GM18499 (cell line): ENCODE data around the gene CCDC85C.

ENCODE experiments used
- ATAC-seq: cut with Tn5 transposase; IDR thresholded peaks from one replicate; pipeline ENCODE4 v1.9.1; 2021; ENCODE audit warnings: moderate number of reproducible peaks; ENCODE audit not compliant: insufficient read depth, unreplicated experiment

CCDC85C gene

DNA sequence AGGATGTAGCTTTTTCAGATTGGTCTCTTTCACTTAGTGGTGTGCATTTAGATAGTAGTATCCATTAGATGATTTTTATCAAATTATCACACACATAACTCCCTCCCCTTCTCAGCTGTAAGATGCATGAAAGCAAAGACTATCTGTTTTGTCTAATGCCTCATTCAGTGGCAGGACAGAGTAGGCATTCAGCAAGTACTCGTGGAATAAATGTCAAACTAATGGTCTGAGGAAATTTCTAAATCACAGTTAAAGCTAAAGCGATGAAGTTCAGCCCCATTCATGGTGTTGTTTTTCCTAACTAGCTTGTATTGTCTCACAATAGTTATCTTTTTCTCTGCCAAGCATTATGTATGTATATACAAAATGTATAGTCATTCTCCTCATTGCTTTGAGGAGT lies 106.7 kb downstream of the CCDC85C start:
- ATAC-seq = no peak

DNA sequence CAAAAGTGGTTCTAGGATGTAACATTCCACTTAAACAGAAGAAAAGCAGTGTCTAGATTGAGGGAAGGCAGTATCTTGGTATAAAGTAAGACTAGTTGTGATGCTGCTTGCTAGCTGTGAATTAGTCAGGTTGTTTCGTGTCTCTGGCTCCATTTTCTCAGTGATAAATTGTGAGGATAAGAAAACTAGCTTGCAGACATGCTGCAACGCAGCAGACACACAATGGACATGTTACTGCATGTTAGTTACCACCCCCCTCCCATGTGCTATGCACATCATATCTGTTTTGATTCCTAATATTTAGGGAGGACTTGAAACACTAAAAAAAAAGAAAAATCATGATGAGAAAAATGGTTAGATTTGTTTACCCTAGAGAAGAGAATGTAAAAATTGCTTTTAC lies 119.9 kb downstream of the CCDC85C start:
- ATAC-seq = no peak

DNA sequence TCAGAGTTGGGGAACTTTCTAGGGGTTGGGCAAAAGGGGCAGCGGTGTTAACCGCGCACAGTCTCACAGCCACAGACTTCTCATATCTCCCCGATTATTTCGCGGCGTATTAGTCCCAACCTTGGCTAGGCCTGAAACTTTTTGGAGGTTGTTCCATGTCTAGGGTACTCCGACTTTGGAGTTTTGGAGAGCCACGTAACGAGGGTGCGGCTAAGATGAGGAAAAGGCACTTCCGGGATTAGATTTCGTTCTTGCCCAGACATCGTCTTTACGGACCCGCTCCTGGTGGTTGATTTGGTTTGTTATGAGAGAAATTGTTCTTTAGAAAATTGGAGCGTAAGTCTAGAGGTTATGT lies 122.3 kb downstream of the CCDC85C start:
- ATAC-seq = no peak

DNA sequence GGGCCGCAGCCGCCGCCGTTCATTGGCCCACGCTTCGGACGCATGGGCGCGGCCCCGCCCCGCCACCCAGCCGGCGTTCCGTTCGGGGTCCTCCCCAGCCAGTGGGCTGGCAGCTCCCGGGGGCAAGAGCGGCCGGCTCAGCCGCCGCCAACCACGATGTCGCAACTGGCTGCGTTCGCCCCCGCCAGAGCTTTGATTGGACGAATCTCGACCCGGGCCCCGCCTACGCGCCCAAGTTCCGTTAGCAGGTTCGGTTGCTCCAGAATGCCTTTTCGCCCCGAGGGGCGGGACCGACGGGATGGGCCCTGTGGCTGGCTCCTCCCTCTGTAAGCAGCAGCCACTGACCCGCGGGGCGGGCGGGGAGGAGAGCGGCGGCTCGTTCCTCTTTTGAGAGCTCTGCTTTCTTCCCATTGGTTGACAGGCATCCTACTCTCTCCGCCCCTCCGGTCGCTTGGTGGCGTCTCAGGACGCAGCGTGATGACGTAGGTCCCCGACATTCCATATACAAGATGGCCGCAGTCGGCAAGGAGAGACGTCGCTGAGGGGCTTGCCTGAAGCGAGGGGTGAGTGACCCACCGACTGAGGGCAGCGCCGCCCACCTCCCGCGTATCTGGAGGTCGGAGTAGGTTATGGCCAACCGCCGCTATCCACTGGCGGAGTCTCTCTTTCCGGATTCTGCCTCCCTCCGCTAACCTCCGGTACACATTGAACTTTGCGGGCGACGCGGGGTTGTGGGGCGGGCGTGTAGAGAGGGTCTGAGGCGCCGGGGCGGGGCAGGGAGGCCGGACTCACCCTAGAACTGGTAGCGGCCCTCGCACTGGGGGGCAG lies 122.9 kb downstream of the CCDC85C start, which contains the start of gene CCNK:
TSS of gene CCNK (plus strand) at position 493 of the 828 bp plus-strand sequence. CDS start 11,269 bp downstream, outside the sequence.
- peak; percentile 84 for ATAC-seq

DNA sequence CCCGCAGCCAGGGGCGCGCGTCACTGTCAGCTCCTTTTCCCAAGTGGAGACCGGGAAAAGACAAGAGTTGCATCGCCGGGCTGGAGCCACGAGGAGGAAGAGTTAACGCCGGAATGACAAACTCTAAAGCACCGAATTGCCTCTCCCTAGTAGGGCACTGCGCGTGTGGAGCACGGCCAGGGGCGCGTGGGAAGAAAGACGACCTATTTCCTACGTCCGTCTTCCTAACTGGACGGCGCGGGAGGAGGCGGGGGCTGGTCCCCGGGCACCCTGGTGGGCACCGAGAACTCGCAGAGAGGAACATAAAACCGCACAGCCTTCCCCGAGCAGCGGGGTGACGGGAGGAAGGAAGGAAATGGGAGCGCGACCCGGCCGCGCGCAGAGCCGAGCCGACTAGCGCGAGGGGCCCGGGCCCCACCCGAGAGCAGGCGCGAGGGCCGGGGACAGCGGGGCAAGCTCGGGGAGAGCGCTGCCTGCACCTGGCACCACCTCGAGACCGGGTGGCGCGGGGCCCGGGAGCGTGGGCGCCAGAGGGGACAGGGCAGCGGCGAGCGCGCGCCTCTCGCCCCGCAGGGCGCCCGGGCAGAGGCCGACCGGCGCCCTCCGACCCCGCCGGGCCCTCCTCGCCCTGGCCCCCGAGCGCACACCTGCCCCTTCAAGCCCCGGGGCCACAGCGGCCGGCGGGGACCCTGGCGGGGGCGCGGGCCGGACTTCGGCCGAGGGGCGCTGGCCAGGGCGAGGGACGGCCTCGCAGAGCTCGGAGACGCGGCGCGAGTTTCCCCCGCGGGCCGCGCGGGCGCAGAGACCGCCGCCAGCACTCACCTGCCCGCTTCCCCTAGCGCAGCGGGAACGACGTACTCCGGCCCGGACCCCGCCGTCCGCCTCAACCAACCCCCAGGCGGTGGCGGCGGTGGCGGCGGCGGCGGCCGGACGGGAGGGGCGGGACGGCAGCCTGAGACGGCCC lies 123.8 kb downstream of the CCDC85C start, which contains the start of gene SETD3:
TSS of gene SETD3 (minus strand) at position 954 of the 964 bp plus-strand sequence. CDS start 15,054 bp downstream, outside the sequence.
- no peak for ATAC-seq

DNA sequence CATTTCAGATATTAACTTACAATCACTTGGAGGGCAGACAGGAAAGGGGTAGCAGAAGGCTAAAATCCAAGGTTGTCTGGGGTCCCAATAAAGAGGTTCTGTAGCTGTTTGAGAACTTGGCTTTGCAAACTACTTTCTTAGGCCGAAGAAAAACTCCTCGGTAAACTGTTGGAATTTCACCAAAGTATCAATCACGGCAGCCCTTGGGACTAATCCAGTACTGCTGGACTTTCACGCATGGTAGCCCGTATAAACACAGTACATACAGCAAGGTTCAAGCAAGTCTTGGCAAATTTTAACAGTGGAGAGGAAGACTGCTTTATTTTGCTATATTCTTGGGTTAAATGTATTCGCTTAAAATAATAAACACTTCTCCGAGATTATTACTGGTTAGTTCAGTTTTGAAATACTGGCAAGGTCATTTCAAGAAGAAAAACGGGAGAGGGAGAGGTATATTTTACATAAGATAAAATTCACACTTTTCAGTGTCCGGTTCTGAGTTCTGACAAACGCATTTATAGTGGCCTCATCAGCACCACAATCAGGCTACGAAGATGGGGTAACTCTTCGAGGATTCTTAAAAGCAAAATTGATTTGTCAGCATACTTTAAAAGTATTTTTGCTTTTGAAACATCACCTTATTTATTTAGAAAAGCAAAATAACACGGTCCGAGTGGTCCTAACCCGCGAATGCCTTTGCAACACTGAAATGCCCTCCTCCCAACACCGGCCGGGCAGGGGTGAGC lies 124.7 kb downstream of the CCDC85C start:
- ATAC-seq = no peak

DNA sequence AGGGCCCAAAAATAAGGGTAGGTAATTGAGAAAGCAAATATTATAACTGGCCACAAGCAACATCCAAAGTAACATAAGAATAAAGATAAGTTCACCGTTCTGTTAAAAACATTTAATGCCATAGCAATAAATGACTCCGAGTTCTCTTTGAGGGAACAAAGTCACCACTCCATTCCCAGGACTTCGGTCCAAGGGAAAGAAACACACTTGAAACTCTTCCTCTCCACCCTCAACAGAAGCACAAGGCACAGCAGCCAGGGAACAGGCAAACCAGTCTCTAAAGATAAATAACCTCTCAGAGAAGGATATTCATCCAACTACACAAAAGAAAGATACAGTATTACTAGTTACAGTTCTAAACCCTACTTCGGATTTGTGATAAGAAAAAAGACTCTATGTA lies 125.9 kb downstream of the CCDC85C start:
- no peak for ATAC-seq

DNA sequence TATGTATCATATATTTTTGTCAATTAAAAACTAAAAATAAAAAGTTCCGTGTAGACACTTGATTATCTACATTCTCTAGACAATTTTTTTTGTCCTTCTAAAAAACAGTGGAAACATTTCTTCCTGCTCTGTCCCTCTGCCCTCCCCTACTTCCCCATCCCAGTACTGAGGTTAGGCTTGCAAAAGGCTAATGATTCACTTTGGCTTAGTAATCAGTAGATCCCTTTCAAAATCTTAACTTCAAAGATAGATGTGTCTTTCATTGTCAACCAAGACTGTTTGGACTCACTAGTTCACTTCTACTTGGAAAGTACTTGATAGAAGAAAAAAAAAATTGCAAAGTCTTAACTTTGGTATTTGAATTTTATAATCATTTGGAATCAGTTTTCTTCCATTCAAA lies 127.1 kb downstream of the CCDC85C start:
- no peak for ATAC-seq

DNA sequence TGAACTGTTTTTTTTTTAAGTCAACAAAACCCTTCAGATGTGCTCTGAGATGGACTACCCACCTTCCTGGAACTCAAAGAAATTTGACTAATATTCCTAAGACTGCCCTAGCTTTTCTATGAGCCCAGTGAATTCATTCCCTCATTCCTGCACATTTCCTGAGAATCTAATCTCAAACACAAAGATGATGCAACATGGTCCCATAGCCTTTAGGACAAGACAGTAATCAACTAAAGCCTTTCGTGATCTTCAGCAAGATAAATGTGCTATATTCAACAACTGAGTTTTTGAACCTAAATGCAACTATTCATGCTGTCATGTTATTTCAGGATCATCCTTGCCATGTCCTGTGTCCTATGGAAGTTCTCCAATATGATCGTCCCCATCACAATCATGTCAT lies 128.3 kb downstream of the CCDC85C start:
- ATAC-seq = no peak

DNA sequence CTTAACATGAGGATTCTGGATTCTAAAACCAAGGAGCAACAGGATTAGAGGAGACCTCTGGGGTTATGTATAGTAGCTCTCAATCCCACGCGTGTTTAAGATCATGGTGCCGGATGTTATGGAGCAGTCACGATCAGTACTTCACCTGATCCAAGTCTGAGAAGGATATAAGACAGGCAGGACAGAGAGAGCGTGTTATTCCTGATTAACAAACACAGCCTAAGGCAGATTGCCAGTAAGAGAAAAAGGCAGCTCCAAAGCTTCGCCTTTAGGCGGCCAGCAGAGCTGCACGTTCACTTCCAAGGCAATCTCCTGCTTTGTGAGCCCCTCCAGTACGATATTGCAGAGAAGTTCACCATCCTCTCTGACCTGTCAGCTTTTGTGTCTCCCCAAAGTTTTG lies 128.8 kb downstream of the CCDC85C start:
- ATAC-seq = no peak

DNA sequence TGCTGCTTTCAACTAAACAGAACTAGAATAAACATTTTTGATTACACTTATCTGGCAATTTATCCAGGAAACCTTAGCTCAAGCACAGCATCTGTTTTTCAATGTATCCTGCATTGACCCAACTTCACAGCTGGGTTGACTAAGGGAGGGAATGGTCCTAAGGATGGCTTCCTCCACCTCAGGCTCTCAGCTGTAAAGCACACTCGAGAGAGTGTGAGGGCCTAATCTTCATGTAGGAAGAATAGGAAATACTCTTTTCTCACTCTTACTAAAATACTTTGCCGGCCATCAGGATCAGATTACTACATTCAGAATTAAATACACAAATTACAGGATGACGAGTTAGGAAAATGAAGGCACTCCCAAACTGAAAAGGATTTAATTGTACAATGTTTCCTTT lies 130.5 kb downstream of the CCDC85C start:
- no peak for ATAC-seq

DNA sequence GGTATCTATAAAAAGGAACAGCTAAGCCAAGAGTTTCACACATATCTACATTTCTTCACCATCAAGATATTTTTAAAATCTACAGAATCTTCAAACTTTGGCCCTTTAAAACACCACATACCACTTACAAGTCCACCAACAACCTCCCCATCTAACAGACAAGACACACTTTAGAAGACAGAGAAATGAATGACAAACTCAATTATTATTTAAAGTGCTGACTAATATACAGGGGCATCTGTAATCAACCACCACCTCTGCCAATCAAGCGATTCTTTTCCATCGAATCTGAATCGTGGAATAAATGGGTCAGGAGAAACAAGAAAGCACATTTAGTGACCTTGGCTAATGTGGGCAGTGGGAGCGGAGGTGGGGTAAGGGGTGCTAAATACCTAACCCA lies 131.1 kb downstream of the CCDC85C start:
- no peak for ATAC-seq

DNA sequence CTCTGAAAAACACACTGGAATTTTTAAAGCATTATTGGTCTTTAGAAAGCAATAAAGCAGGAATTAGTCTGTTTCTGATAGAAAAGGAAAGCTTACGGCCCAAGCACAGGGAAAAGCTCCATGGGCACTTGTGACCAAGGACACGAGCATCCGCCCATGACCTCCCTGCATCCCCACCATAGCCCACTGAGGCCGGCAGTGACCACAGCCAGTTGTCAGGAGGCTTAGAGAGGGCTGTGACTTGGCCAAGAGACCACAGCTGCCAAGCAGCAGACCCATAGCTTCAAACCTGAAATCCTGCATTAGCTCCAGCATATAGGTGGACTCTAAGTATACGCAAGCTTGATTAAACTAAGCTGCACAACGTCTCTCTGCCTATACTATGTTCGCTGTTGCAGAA lies 132.3 kb downstream of the CCDC85C start:
- ATAC-seq = no peak

DNA sequence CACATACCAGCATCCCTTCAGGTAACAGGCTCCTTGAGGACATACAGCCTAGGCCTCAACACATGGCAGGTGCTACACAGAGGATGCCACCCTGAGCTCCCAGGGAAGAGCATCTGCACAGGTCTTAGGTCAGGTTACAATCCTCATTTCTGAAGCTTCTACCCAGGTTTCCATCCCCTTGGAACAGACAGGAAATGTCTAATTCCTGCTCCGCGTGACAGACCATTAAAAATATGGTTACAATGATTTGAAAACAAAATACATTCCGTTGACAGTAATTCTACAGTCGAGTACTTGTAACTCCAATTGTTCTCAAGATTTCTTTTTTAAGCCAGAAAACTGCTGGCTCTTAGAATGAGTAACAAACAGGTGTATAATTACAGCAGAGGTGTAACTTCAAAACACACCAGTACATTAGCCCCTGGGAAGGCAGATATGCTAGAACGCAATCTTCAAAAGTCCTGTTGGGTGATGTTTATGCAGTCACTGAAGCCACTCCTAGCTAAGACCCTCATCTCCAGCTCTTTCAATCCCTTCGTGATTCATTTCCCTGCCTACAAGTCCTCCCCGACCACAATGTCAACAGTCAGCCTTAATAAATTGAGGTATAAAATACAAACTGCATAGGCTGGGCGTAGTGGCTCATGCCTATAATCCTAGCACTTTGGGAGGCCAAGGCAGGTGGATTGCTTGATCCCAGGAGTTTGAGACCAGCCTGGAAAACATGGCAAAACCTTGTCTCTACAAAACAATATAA lies 135.0 kb downstream of the CCDC85C start:
- no peak for ATAC-seq

DNA sequence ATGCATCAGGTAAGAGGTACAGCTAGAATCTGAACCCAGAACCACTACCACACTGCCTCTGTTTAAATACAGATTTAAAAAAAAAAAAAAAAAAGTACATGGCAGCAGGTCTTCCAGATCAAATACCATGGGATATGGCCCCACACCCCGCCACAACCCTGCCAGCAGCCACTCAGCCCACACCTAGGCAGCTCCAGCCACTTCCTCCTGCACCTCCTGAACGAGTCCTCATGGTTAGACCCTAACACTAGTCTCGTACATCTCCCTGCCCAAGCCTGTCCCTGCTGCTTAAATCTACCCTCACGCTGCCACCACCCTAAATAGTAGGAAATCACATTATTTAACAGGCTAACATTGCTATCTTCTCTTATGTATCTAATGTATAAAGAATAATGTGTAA lies 135.9 kb downstream of the CCDC85C start:
- no peak for ATAC-seq

DNA sequence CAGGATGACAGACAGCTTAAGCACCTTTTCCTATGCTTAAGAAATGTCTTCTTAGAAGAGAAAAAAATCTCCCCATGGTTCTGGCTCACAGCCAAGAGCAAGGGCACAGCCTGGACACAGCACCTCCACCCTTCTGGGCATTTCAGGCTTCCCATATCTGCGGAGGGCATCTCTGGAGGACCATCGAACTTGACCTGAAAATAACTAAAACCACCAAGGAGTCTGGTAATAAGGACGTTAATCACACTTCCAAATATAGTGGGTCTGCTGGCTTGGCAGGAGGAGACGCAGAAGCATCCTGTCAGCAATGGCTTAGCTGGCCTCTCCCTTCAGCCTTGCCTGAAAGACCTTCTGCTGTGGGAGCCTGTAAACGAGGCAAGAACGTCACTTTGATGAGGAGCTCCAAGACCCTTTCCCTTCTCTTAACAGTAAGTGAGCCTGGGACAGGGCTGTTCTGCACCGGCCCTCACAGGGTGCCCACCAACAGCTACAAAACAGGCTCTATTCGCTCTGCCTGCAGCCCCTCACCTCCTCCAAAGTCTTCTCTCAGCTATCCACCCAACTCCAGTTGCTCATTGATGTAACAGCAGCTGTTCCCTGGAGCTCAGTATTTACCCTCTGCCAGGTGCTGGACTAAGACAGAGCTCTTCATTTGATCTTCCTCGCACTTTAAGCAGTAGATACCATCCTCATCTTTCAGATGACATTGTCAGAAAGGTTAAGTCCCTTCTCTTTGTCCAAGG lies 136.5 kb downstream of the CCDC85C start:
- no peak for ATAC-seq

DNA sequence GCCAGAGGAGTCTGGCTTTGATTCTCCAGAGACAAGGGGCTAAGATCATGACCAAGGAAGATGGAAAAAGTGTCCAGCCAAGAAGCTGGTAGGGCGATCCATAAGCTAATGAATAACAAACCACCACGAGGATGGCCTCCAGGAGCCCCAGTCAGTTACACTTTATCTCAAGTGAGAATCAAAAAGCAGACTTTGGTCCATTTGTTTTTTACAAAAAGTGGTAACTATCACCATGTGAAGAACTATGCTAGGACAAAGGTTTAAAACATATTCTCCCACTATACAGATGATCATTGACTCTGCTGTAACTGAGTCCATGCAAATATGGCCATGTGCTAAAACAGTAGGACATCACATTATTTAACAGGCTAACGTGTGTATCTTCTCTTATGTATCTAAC lies 137.2 kb downstream of the CCDC85C start:
- ATAC-seq = no peak

DNA sequence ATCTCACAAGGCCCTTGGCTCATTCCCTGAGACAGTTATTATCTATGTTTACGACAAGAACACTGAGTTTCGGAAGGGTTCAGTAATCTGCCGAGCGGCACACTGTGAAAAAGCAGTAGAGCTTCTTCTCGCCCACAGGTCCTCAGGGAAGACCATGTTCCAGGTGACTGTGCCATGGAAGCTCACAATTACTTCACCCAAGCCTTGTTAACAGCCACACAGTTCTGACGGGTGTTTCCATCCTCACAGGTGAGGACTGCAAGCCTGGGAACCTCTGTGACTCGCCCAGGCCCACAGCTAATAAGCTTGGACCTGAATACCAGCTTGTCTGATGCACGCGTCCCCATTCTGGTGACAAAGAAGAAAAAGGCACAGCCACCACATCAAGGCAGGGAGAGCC lies 138.7 kb downstream of the CCDC85C start:
- ATAC-seq = no peak

DNA sequence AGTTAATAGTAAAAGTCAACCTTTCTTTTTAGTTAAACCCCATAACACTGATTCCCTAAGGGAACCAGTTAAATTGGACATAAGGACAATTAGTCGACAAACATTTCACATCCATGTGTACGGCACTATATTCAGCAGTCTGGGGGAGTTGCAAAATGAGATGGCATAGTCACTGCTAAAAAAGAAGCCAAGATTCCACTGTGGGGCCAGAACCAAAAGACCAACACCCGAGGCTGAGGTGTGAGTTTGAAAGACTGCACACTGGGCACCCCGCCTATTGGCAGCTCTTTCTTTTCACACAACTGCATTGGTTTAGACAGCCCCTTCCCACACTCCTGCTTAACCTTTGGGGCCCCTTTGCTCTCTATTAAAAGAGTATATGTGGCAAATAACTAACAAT lies 140.0 kb downstream of the CCDC85C start:
- ATAC-seq = no peak
